GM12865 (cell line): ENCODE results near the gene PTCH2.

Source experiments
- DNase-seq: peaks from one replicate; pipeline ENCODE4 v3.0.0; 2010; ENCODE audit warnings: low read depth
- H3K4me3 ChIP-seq: 2 replicates; pipeline ENCODE4 v1.5.1; 2011; ENCODE audit warnings: mild to moderate bottlenecking, low read depth, low read length, control low read depth
- CTCF ChIP-seq: IDR thresholded peaks from 2 replicates; pipeline ENCODE4 v1.5.1; 2011; ENCODE audit warnings: low read length, control low read depth, low read depth, inconsistent platforms; ENCODE audit not compliant: insufficient read depth; ENCODE audit errors: missing control alignments

The PTCH2 gene

GRCh38 chr1:44775078-44775929 lies 67.7 kb downstream of the PTCH2 start, which contains the start of gene RPS8:
Gene RPS8 (plus strand): TSS chr1:44775540. CDS start chr1:44775597, 57 bp downstream.
- DNase-seq, result peak; percentile 95
- no peak for TF ChIP-seq CTCF
- H3K4me3 ChIP-seq, result peak within 1 kb of the TSS; percentile 80
